G401.6 (cell line): Measurements from ENCODE around the gene SH3GL1.

Experiments
- FAIRE-seq: peaks from 2 replicates; lab custom pipeline; 2012; peaks lifted over from hg19 to GRCh38; lab: Jason Lieb, UNC

The SH3GL1 gene

DNA sequence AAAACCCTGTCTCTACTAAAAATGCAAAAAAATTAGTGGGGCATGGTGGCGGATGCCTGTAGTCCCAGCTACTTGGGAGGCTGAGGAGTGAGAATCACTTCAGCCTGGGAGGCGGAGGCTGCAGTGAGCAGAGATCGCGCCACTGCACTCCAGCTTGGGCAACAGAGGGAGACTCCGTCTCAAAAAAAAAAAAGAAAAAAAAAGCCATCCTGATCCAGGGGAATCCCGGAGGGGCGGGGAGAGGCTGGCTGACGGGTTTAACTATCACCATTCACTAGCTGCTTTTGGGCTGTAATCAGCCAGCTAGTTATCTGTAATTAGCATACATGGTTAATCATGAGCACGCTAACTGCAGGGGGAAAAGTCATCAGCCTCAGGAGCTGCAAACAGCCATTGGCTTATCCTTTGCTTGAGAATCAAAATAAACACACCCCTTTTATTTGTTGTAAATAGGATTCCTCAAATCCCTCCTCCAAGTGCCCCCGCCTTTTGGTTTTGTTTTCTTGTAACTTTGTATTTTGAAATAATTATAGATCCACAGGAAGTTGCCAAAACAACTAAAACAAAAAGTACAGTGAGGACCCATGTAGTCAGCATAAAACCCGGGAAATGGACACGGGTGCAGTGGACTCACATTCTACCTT lies 86.4 kb downstream of the SH3GL1 start:
- FAIRE-seq, result no peak
